ENCODE measurements around the gene ZNF57.

ZNF57 gene

GRCh38 chr19:2900296-2901252, at the start of gene ZNF57:
Gene ZNF57, plus strand, starts transcription at chr19:2900928. Its CDS starts 118 bp downstream, at chr19:2901046.
- in situ Hi-C loops (cut with HindIII; ENCODE audit: low sequenced_read_pairs): no loop called here

GRCh38 chr19:2852598-2852997, 48.1 kb upstream of the ZNF57 start:
- in situ Hi-C loops (cut with HindIII; ENCODE audit: low sequenced_read_pairs): loop anchor here (25.0 kb wide), 1 partner anchor 165 kb away; no protein-coding TSS in a partner anchor

- in situ Hi-C loops (cut with HindIII; ENCODE audit: low sequenced_read_pairs): loop anchor here (25.0 kb wide), 1 partner anchor 166 kb away; no protein-coding TSS in a partner anchor
Measured at GRCh38 chr19:2853015-2853606, 47.6 kb upstream of the ZNF57 start.

- in situ Hi-C loops (cut with HindIII; ENCODE audit: low sequenced_read_pairs): loop anchor here (25.0 kb wide), 1 partner anchor 168 kb away; no protein-coding TSS in a partner anchor
Measured at GRCh38 chr19:2854849-2855248, 45.9 kb upstream of the ZNF57 start.

- in situ Hi-C loops (cut with HindIII; ENCODE audit: low sequenced_read_pairs): loop anchor here (25.0 kb wide), 1 partner anchor 169 kb away; no protein-coding TSS in a partner anchor
Measured at GRCh38 chr19:2856457-2857050, 44.2 kb upstream of the ZNF57 start.

GRCh38 chr19:2858864-2859263, 41.9 kb upstream of the ZNF57 start:
- in situ Hi-C loops (cut with HindIII; ENCODE audit: low sequenced_read_pairs): loop anchor here (25.0 kb wide), 1 partner anchor 172 kb away; no protein-coding TSS in a partner anchor

GRCh38 chr19:2863816-2864215, 36.9 kb upstream of the ZNF57 start:
- in situ Hi-C loops (cut with HindIII; ENCODE audit: low sequenced_read_pairs): loop anchor here (25.0 kb wide), 1 partner anchor 177 kb away; no protein-coding TSS in a partner anchor

- in situ Hi-C loops (cut with HindIII; ENCODE audit: low sequenced_read_pairs): loop anchor here (25.0 kb wide), 1 partner anchor 178 kb away; no protein-coding TSS in a partner anchor
Measured at GRCh38 chr19:2865334-2866100, 35.2 kb upstream of the ZNF57 start.

- in situ Hi-C loops (cut with HindIII; ENCODE audit: low sequenced_read_pairs): loop anchor here (25.0 kb wide), 1 partner anchor 179 kb away; no protein-coding TSS in a partner anchor
Measured at GRCh38 chr19:2866495-2867024, 34.2 kb upstream of the ZNF57 start.

- in situ Hi-C loops (cut with HindIII; ENCODE audit: low sequenced_read_pairs): loop anchor here (25.0 kb wide), 1 partner anchor 180 kb away; no protein-coding TSS in a partner anchor
Measured at GRCh38 chr19:2867025-2867991, 33.4 kb upstream of the ZNF57 start, which contains the start of gene ZNF556. Gene ZNF556, plus strand, starts transcription at chr19:2867335. Its CDS starts 87 bp downstream, at chr19:2867422.

GRCh38 chr19:2869618-2870017, 31.1 kb upstream of the ZNF57 start:
- in situ Hi-C loops (cut with HindIII; ENCODE audit: low sequenced_read_pairs): loop anchor here (25.0 kb wide), 1 partner anchor 182 kb away; no protein-coding TSS in a partner anchor

- in situ Hi-C loops (cut with HindIII; ENCODE audit: low sequenced_read_pairs): loop anchor here (25.0 kb wide), 1 partner anchor 185 kb away; no protein-coding TSS in a partner anchor
Measured at GRCh38 chr19:2872175-2872574, 28.6 kb upstream of the ZNF57 start.

GRCh38 chr19:2877398-2878331, 23.1 kb upstream of the ZNF57 start:
- in situ Hi-C loops (cut with HindIII; ENCODE audit: low sequenced_read_pairs): no loop called here

- in situ Hi-C loops (cut with HindIII; ENCODE audit: low sequenced_read_pairs): no loop called here
Measured at GRCh38 chr19:2883686-2884439, 16.9 kb upstream of the ZNF57 start.

GRCh38 chr19:2885736-2886135, 15.0 kb upstream of the ZNF57 start:
- in situ Hi-C loops (cut with HindIII; ENCODE audit: low sequenced_read_pairs): no loop called here

GRCh38 chr19:2887391-2887914, 13.3 kb upstream of the ZNF57 start:
- in situ Hi-C loops (cut with HindIII; ENCODE audit: low sequenced_read_pairs): no loop called here

Measured in endothelial cell of hepatic sinusoid (primary cell).